ENCODE data around the gene TPI1.
A peak's percentile ranks its signal among the peaks of the same experiment; 100 is the strongest.
"Not testable (repeated sequence)": the region's sequence is repeated elsewhere in the genome, so short reads cannot be mapped to it uniquely, and the experiment has no call there.

TPI1 gene

DNA sequence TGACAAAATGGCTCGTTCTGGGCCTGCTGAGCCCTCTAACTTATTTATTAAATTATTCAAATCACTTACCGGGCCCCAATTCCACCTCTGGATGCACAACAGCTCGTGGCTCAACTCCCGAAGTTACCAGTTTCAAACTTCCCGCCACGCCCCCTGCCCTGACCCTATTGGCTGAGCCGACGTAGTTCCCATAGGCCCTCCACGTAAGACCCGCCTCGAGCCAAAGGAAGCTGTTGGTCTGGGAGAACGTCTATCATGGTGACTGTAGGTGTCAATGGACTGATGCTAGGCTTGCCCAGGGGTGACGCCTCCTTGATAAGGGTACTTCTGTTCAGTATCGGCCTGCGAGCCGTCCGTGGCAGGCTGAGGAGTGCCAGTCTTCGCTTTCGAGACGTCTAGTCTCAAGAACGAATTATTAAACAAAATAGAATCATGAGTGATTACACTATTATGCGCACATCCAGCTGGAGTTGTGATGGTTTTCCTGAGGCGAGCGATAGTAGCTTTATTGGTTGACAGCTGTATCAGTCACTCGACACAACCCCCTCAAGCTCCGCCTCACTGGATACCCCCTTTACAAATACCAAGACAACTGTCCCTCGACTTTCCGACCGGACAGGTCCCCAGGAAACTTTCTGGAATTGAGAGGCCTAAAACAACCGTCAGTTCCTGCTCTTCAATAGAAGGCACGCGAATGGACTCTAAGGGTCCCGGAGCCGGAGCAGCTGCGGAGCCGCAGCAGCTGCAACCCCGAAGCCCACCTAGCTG, 16.0 kb upstream of the TPI1 start, which contains the start of gene CDCA3:
CDCA3 (minus strand) TSS at position 134 of the 768 bp plus-strand sequence. CDS start 334 bp downstream, outside the sequence.
- H3K9me3 Mint-ChIP-seq: no peaks in the 10 kb centered on the region
- peak within 1 kb of the TSS; percentile 84 for H3K4me3 Mint-ChIP-seq
- DNase-seq (ENCODE audit: low spot score in 2 of 2): peak; percentile 81 to 95
- peaks cover 59% of the 10 kb centered on the region for H3K36me3 Mint-ChIP-seq
- H3K27ac Mint-ChIP-seq: peak within 1 kb of the TSS; percentile 92
- ATAC-seq: peak; percentile 75
- H3K4me1 Mint-ChIP-seq: peaks cover 44% of the 10 kb centered on the region

GRCh38 chr12:6851921-6852650, 15.2 kb upstream of the TPI1 start, which contains the start of gene USP5:
Gene USP5, plus strand, starts transcription at chr12:6852150. Its CDS starts 30 bp downstream, at chr12:6852180.
- H3K9me3 Mint-ChIP-seq: no peaks in the 10 kb centered on the region
- H3K27ac Mint-ChIP-seq: peak within 1 kb of the TSS; percentile 92
- DNase-seq (ENCODE audit: low spot score in 2 of 2): peak; percentile 87 to 97
- peaks cover 45% of the 10 kb centered on the region for H3K4me1 Mint-ChIP-seq
- peaks cover 66% of the 10 kb centered on the region for H3K36me3 Mint-ChIP-seq
- ATAC-seq: peak; percentile 87
- peak within 1 kb of the TSS; percentile 84 for H3K4me3 Mint-ChIP-seq

DNA sequence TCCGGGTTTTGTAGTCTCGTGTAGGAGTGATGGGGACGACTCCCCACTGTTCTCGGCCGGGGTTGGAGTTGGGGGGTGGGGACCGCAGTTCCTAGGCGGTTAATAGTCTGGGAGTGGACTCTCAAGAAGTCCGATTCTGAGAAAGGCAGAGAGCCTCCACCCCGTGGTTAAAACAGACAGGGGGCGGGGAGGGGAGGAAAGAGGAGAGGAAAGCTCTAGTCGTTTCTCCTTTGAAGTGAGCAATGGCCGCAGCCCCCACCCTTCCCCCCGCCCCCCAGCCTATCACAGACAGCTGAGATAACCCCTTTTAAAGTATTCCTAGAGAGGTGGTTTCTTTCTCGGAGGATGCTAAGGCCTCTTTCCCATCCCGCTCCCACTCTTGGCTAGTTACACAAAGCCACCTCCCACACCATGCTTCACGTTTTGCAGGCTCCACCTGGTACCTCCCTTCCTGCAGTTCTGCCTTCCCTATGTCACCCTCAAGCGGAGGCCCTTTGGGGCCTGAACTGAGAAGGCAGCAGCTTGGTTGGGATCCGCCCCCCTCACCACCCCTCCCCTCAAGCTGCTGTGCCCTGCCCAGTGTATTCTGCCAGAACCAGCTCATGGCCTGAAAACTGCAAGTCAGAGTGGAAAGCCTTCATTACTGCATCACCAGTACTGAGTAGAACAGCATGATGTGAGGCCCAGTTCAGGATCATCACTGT, 14.5 kb upstream of the TPI1 start:
- ATAC-seq (peak; percentile 25), DNase-seq (ENCODE audit: low spot score in 2 of 2) (peak; percentile 30 to 75)
- H3K9me3 Mint-ChIP-seq: no peaks in the 10 kb centered on the region
- H3K36me3 Mint-ChIP-seq: peaks cover 69% of the 10 kb centered on the region
- peaks cover 51% of the 10 kb centered on the region for H3K4me1 Mint-ChIP-seq
- H3K27ac Mint-ChIP-seq: peak overlapping the region; percentile 92
- peak overlapping the region; percentile 84 for H3K4me3 Mint-ChIP-seq

- H3K4me3 Mint-ChIP-seq: peak overlapping the region; percentile 84
- H3K4me1 Mint-ChIP-seq: peaks cover 51% of the 10 kb centered on the region
- H3K9me3 Mint-ChIP-seq: no peaks in the 10 kb centered on the region
- H3K27ac Mint-ChIP-seq: peak overlapping the region; percentile 92
- DNase-seq (ENCODE audit: low spot score in 2 of 2): no peak
- no peak for ATAC-seq
- peaks cover 75% of the 10 kb centered on the region for H3K36me3 Mint-ChIP-seq
Observed at GRCh38 chr12:6853626-6854025, 13.7 kb upstream of the TPI1 start.

DNA sequence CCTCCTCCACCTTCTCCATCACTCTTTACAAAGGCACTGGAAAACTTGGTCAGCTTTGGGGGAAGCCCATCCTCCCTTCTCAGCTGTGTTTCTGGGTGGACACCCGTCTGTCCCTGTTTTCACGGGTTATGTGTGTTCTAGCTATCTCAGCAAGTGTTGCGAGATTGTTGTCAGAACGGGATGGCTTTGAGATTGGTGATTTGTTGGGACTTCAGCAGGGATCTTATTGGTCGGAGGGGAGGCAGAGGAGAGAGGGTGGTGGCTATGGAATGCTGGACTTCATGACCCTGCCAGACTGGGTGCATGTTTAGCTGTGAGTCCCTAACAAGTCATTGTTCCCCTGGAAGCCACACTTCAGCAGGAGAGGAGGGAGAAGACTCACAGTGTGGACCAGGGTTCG, 13.3 kb upstream of the TPI1 start:
- peaks cover 78% of the 10 kb centered on the region for H3K36me3 Mint-ChIP-seq
- ATAC-seq: no peak
- H3K9me3 Mint-ChIP-seq: no peaks in the 10 kb centered on the region
- peak overlapping the region; percentile 84 for H3K4me3 Mint-ChIP-seq
- peak overlapping the region; percentile 92 for H3K27ac Mint-ChIP-seq
- no peak for DNase-seq (ENCODE audit: low spot score in 2 of 2)
- H3K4me1 Mint-ChIP-seq: peaks cover 50% of the 10 kb centered on the region

DNA sequence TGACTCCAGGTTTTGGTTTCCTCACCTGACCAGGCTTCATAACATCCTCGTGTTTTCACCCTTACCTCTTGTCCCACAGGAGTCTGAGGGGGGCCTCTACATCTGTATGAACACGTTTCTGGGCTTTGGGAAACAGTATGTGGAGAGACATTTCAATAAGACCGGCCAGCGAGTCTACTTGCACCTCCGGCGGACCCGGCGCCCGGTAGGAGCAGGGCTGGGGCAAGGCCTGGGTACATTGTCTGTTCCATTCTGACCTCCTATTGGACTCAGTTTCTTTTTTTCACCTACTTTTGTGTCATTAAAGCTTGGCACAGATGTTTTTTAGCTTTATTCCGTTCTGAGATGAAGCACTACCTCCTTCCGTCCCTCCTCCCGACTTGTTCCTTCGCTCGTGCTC, 12.0 kb upstream of the TPI1 start:
- Mint-ChIP-seq H3K27ac (peak overlapping the region; percentile 50), H3K4me3 (no peak overlapping the region), H3K9me3 (no peaks in the 10 kb centered on the region), H3K4me1 (peaks cover 38% of the 10 kb centered on the region), H3K36me3 (peaks cover 85% of the 10 kb centered on the region)
- DNase-seq (ENCODE audit: low spot score in 2 of 2) (no peak), ATAC-seq (no peak)

DNA sequence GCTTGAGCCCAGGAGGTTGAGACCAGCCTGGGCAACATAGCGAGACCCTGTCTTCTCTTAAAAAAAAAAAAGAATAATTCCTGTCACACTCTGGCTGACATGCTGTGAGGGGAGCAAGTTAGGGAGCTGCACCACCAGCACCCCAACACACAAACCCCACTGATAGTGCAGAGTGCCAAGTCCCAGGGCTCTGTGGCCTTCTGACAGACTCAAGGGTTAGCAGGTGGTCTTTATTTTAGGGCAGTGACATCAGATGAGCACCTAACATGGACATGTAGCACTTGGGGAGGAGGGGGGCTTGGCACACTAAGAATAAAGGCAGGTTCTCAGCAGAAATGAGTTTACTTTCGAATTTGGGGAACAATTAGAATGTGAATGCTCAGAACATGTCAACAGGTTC, 8.5 kb upstream of the TPI1 start:
- H3K9me3 Mint-ChIP-seq: no peaks in the 10 kb centered on the region
- ATAC-seq: no peak
- no peak for DNase-seq (ENCODE audit: low spot score in 2 of 2)
- H3K4me1 Mint-ChIP-seq: peaks cover 13% of the 10 kb centered on the region
- no peak overlapping the region for H3K27ac Mint-ChIP-seq
- H3K36me3 Mint-ChIP-seq: peaks cover 90% of the 10 kb centered on the region
- H3K4me3 Mint-ChIP-seq: no peak overlapping the region

DNA sequence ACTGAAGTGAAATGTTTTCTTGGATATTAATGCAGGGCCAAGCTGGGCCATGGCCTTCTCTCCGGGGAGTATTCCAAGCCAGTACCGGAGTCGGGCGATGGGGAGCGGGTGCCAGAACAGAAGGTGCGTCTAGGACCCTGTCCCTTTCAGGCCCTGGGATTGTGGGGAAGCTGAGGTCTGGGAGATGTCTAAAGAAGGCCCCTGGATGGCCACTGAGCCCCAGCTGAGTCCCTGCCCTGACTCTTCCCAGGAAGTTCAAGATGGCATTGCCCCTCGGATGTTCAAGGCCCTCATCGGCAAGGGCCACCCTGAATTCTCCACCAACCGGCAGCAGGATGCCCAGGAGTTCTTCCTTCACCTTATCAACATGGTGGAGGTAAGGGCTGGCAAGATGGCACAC, 7.2 kb upstream of the TPI1 start:
- H3K4me1 Mint-ChIP-seq: peaks cover 7% of the 10 kb centered on the region

GRCh38 chr12:6860942-6861341, 6.4 kb upstream of the TPI1 start:
- H3K27ac Mint-ChIP-seq: peak overlapping the region; percentile 29
- peaks cover 7% of the 10 kb centered on the region for H3K4me1 Mint-ChIP-seq
- H3K36me3 Mint-ChIP-seq: peaks cover 100% of the 10 kb centered on the region
- no peak overlapping the region for H3K4me3 Mint-ChIP-seq
- H3K9me3 Mint-ChIP-seq: no peaks in the 10 kb centered on the region
- ATAC-seq (no peak), DNase-seq (ENCODE audit: low spot score in 2 of 2) (no peak)

More for the DNA sequence above, 7.2 kb upstream of the TPI1 start:
- ATAC-seq (no peak), DNase-seq (ENCODE audit: low spot score in 2 of 2) (no peak)
- peak overlapping the region; percentile 29 for H3K27ac Mint-ChIP-seq
- H3K4me3 Mint-ChIP-seq: no peak overlapping the region
- H3K36me3 Mint-ChIP-seq: peaks cover 96% of the 10 kb centered on the region
- H3K9me3 Mint-ChIP-seq: no peaks in the 10 kb centered on the region

- DNase-seq (ENCODE audit: low spot score in 2 of 2): no peak
- Mint-ChIP-seq H3K4me1 (peaks cover 7% of the 10 kb centered on the region), H3K4me3 (no peak overlapping the region), H3K36me3 (peaks cover 100% of the 10 kb centered on the region), H3K27ac (no peak overlapping the region), H3K9me3 (no peaks in the 10 kb centered on the region)
- no peak for ATAC-seq
Observed at GRCh38 chr12:6861391-6861790, 5.9 kb upstream of the TPI1 start.

- no peak overlapping the region for H3K4me3 Mint-ChIP-seq
- ATAC-seq (no peak), DNase-seq (ENCODE audit: low spot score in 2 of 2) (no peak)
- no peaks in the 10 kb centered on the region for H3K9me3 Mint-ChIP-seq
- H3K36me3 Mint-ChIP-seq: peaks cover 100% of the 10 kb centered on the region
- peaks cover 5% of the 10 kb centered on the region for H3K4me1 Mint-ChIP-seq
- no peak overlapping the region for H3K27ac Mint-ChIP-seq
Observed at GRCh38 chr12:6863033-6863432, 4.3 kb upstream of the TPI1 start.

DNA sequence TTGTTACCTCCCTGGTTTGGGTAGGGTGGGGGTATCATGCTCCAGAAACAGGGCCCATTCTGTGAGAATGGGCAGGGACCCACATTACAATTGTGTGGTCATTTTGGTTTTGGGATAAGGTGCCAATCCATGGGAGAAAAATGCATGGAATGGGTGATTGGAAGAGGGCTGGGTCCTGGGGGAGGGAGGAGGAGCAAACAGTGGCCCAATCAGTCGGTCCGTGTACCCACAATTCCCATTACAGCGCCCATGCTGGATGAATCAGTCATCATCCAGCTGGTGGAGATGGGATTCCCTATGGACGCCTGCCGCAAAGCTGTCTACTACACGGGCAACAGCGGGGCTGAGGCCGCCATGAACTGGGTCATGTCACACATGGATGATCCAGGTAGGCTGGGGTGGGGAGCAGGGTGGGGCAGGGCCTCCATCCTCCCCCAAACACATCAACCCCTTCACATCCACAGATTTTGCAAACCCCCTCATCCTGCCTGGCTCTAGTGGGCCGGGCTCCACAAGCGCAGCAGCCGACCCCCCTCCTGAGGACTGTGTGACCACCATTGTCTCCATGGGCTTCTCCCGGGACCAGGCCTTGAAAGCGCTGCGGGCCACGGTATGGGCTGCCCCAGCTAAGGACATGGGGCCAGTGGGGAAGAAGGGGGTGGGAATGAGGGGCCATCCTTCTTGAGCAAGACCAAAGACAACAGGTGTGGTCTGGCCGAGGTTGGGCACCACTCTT, 3.6 kb upstream of the TPI1 start:
- H3K4me3 Mint-ChIP-seq: no peak overlapping the region
- H3K27ac Mint-ChIP-seq: no peak overlapping the region
- DNase-seq (ENCODE audit: low spot score in 2 of 2): no peak
- peaks cover 100% of the 10 kb centered on the region for H3K36me3 Mint-ChIP-seq
- no peak for ATAC-seq
- peaks cover 12% of the 10 kb centered on the region for H3K4me1 Mint-ChIP-seq
- no peaks in the 10 kb centered on the region for H3K9me3 Mint-ChIP-seq

GRCh38 chr12:6865307-6865706, 2.0 kb upstream of the TPI1 start:
- not testable (repeated sequence) for DNase-seq (ENCODE audit: low spot score in 2 of 2); H3K9me3 Mint-ChIP-seq; ATAC-seq
- peak overlapping the region; percentile 91 for H3K4me3 Mint-ChIP-seq
- peaks cover 100% of the 10 kb centered on the region for H3K36me3 Mint-ChIP-seq
- H3K4me1 Mint-ChIP-seq: peaks cover 28% of the 10 kb centered on the region
- H3K27ac Mint-ChIP-seq: peak overlapping the region; percentile 70

DNA sequence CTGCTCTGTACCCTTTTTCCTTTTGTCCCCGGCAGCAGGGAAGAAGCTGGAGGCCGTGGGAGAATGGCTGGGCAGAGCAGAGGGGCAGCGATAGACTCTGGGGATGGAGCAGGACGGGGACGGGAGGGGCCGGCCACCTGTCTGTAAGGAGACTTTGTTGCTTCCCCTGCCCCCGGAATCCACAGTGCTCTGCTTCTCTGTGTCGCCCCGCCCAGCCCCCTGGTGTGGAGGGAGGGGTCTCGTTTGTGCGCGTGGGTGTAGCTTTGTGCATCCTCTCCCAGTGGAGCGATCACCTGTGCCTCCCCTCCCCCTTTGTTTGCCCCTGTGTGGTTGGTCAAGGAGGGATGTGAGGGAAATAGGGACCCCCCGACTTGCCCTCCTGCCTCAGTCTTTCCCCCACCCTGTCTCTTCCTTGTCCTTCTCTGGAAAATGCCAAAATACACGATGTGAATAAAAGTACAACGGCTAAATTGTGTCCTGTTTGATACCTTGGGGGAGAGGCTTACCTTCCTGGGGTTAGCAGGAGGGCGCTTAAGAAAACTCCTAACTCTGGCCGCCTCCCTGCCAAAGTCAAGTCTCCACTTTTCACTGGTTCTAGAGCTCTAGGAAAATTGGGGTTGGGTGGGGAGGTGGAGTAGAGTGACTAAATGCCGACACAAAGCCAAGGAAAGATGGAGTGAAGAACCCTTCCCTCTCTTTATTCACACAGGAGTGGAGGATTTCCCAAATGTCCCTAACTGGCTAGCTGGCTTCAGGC, 990 bp upstream of the TPI1 start:
- peak overlapping the region; percentile 98 for H3K27ac Mint-ChIP-seq
- H3K9me3 Mint-ChIP-seq: no peaks in the 10 kb centered on the region
- peaks cover 38% of the 10 kb centered on the region for H3K4me1 Mint-ChIP-seq
- H3K36me3 Mint-ChIP-seq: peaks cover 100% of the 10 kb centered on the region
- DNase-seq (ENCODE audit: low spot score in 2 of 2) (no peak), ATAC-seq (no peak)
- peak overlapping the region; percentile 91 for H3K4me3 Mint-ChIP-seq

All from stimulated activated effector memory CD8-positive, alpha-beta T cell treated with anti-CD3 and anti-CD28 coated beads, Interleukin-12 subunit alpha, Interleukin-12 subunit beta, amount 100 ng/mL, for 72 hours (primary cell).